Measurements from ENCODE around the gene SCAF4.

DNA sequence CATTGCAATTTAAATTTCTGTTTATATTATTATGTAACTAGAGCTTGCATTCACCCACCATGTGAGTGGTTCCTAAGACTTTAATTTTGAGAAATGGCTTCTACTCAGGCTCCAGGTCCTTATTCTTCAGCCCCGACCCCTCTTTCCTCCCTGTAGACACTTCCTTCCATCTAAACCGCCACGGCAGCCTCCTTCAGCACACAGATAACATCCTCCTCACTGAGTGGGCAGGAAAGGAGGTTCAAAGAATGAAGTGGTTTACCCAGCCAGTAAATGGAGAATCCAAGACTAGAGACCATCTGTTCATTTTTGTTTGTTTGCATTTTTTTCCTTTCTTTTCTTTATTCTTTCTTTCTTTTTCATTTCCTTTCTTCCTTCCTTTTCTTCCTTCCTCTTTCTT is 109.5 kb downstream of the SCAF4 start:
- TF ChIP-seq, protein P1, sequence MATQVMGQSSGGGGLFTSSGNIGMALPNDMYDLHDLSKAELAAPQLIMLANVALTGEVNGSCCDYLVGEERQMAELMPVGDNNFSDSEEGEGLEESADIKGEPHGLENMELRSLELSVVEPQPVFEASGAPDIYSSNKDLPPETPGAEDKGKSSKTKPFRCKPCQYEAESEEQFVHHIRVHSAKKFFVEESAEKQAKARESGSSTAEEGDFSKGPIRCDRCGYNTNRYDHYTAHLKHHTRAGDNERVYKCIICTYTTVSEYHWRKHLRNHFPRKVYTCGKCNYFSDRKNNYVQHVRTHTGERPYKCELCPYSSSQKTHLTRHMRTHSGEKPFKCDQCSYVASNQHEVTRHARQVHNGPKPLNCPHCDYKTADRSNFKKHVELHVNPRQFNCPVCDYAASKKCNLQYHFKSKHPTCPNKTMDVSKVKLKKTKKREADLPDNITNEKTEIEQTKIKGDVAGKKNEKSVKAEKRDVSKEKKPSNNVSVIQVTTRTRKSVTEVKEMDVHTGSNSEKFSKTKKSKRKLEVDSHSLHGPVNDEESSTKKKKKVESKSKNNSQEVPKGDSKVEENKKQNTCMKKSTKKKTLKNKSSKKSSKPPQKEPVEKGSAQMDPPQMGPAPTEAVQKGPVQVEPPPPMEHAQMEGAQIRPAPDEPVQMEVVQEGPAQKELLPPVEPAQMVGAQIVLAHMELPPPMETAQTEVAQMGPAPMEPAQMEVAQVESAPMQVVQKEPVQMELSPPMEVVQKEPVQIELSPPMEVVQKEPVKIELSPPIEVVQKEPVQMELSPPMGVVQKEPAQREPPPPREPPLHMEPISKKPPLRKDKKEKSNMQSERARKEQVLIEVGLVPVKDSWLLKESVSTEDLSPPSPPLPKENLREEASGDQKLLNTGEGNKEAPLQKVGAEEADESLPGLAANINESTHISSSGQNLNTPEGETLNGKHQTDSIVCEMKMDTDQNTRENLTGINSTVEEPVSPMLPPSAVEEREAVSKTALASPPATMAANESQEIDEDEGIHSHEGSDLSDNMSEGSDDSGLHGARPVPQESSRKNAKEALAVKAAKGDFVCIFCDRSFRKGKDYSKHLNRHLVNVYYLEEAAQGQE (IDR thresholded peaks at IDR 0.05; ENCODE audit: low read depth), result no peak
- TF ChIP-seq TEAD4 (IDR thresholded peaks at IDR 0.05), result no peak
- TF ChIP-seq MAX (IDR thresholded peaks at IDR 0.05), result no peak
- no peak for TF ChIP-seq USF1 (IDR thresholded peaks at IDR 0.05)
- no peak for TF ChIP-seq TCF12 (IDR thresholded peaks at IDR 0.05; ENCODE audit: low read depth)
- TF ChIP-seq YY1 (IDR thresholded peaks at IDR 0.05; ENCODE audit: low read depth), result no peak
- TF ChIP-seq NFIC (IDR thresholded peaks at IDR 0.05), result no peak
- TF ChIP-seq CREB1 (IDR thresholded peaks at IDR 0.05; ENCODE audit: low read depth), result no peak
- TF ChIP-seq CEBPB (IDR thresholded peaks at IDR 0.05), result no peak
- no peak for TF ChIP-seq RAD21 (IDR thresholded peaks at IDR 0.05; ENCODE audit: low read depth)
- TF ChIP-seq EP300 (IDR thresholded peaks at IDR 0.05; ENCODE audit: borderline replicate concordance), result no peak
- no peak for TF ChIP-seq TAF1 (IDR thresholded peaks at IDR 0.05; ENCODE audit: low read depth)
- no peak for TF ChIP-seq FOXM1 (IDR thresholded peaks at IDR 0.05; ENCODE audit: borderline replicate concordance, low read depth)
- TF ChIP-seq EGR1 (IDR thresholded peaks at IDR 0.05), result no peak
